ENCODE results near the gene FOXJ1. TPM values are rescaled to one million over a fixed set of nuclear protein-coding genes. Genes with fewer than 3 reads are reported as not detected.

FOXJ1 gene
- total and polyA plus RNA-seq, 2 of the 13 experiments (the other 11 are each of a cell fraction or from before 2014, with no cell fraction given), result 0.98 to 1.6 TPM

DNA sequence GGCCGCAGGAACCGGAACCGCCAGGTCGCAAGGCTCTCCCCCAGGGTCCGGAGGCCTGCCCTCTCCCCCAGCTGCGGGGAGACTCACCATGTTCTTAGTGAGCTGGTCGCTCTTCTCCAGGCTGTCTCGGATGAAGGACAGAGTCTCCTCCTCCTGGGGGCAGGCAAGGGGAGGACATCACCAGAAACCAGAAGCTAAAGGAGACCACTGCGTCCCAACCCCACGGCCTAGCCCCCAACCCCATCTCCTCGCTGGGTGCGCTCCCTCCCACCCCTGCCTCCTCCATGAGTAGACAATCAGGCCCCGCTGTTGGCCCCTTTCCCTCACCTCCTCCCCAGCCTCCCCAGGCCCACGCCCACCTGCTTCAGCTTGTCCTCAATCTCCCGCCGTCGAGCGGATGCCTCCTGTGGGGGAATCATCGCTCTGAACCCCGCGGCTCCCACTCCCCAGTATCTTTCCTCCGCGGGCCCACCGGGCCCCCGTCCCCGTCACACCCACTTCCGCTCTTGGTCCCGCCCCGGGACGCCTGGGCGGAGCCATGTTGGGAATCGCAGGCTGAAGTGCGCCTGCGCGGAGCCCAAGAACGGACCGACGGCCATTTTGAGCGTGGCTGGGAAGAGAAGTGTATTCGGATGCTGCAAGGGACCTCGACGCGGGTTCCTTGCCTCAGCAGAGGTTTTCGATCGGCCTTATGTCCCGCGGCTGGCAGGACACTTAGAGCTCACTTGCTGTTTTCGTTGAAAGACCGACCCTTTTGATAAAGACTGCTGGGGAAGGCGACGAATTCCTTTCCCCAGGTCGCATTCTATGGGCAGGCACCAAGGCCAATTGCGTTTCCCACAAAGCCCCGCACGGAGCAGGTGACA lies 37.5 kb downstream of the FOXJ1 start, which contains the start of gene EXOC7 (continued):
- TF ChIP-seq THYN1 (CRISPR knock-in tag; IDR thresholded peaks at IDR 0.05; ENCODE audit: borderline replicate concordance, low read depth), result no peak
- TF ChIP-seq, protein P1, sequence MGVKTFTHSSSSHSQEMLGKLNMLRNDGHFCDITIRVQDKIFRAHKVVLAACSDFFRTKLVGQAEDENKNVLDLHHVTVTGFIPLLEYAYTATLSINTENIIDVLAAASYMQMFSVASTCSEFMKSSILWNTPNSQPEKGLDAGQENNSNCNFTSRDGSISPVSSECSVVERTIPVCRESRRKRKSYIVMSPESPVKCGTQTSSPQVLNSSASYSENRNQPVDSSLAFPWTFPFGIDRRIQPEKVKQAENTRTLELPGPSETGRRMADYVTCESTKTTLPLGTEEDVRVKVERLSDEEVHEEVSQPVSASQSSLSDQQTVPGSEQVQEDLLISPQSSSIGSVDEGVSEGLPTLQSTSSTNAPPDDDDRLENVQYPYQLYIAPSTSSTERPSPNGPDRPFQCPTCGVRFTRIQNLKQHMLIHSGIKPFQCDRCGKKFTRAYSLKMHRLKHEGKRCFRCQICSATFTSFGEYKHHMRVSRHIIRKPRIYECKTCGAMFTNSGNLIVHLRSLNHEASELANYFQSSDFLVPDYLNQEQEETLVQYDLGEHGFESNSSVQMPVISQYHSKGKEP (CRISPR knock-in tag; IDR thresholded peaks at IDR 0.05), result no peak
- TF ChIP-seq NBN (conservative IDR thresholded peaks at IDR 0.05), result no peak
- peak; percentile 81; the same call in 1 of the 2 replicates for TF ChIP-seq ZKSCAN8 (CRISPR knock-in tag; IDR thresholded peaks at IDR 0.05; ENCODE audit: borderline replicate concordance)
- no peak for TF ChIP-seq ZNF570 (CRISPR knock-in tag; IDR thresholded peaks at IDR 0.05; ENCODE audit: borderline replicate concordance)
- TF ChIP-seq ZNF235 (CRISPR knock-in tag; IDR thresholded peaks at IDR 0.05; ENCODE audit: borderline replicate concordance), result peak; percentile 67; the same call in 1 of the 2 replicates
- TF ChIP-seq KDM1A (CRISPR knock-in tag; IDR thresholded peaks at IDR 0.05), result no peak
- TF ChIP-seq KLF16 (CRISPR knock-in tag; IDR thresholded peaks at IDR 0.05), result peak; percentile 27 to 82; a peak in 2 of 4 replicates
- no peak for TF ChIP-seq NR1H2 (CRISPR knock-in tag; IDR thresholded peaks at IDR 0.05; ENCODE audit: borderline replicate concordance, low read depth)
- no peak; the same call in 1 of the 2 replicates for TF ChIP-seq NFE2L1 (CRISPR knock-in tag; IDR thresholded peaks at IDR 0.05; ENCODE audit: borderline replicate concordance)
- no peak for TF ChIP-seq MAF1 (CRISPR knock-in tag; IDR thresholded peaks at IDR 0.05; ENCODE audit: borderline replicate concordance)
- TF ChIP-seq ZNF782 (CRISPR knock-in tag; IDR thresholded peaks at IDR 0.05; ENCODE audit: borderline replicate concordance), result no peak; the same call in 1 of the 2 replicates
- peak; percentile 81; the same call in 1 of the 2 replicates for TF ChIP-seq SMAD9 (CRISPR knock-in tag; IDR thresholded peaks at IDR 0.05)
- no peak for TF ChIP-seq PHB2 (IDR thresholded peaks at IDR 0.05; ENCODE audit: partially characterized antibody)
- TF ChIP-seq, protein P2, sequence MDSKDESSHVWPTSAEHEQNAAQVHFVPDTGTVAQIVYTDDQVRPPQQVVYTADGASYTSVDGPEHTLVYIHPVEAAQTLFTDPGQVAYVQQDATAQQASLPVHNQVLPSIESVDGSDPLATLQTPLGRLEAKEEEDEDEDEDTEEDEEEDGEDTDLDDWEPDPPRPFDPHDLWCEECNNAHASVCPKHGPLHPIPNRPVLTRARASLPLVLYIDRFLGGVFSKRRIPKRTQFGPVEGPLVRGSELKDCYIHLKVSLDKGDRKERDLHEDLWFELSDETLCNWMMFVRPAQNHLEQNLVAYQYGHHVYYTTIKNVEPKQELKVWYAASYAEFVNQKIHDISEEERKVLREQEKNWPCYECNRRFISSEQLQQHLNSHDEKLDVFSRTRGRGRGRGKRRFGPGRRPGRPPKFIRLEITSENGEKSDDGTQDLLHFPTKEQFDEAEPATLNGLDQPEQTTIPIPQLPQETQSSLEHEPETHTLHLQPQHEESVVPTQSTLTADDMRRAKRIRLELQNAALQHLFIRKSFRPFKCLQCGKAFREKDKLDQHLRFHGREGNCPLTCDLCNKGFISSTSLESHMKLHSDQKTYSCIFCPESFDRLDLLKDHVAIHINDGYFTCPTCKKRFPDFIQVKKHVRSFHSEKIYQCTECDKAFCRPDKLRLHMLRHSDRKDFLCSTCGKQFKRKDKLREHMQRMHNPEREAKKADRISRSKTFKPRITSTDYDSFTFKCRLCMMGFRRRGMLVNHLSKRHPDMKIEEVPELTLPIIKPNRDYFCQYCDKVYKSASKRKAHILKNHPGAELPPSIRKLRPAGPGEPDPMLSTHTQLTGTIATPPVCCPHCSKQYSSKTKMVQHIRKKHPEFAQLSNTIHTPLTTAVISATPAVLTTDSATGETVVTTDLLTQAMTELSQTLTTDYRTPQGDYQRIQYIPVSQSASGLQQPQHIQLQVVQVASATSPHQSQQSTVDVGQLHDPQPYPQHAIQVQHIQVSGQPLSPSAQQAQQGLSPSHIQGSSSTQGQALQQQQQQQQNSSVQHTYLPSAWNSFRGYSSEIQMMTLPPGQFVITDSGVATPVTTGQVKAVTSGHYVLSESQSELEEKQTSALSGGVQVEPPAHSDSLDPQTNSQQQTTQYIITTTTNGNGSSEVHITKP (CRISPR knock-in tag; IDR thresholded peaks at IDR 0.05; ENCODE audit: low read depth), result 0 out of 2 replicates have a peak, but pooled peaks have one; percentile 40
- TF ChIP-seq ZNF34 (CRISPR knock-in tag; IDR thresholded peaks at IDR 0.05; ENCODE audit: borderline replicate concordance), result no peak
- no peak for TF ChIP-seq ZNF652 (CRISPR knock-in tag; IDR thresholded peaks at IDR 0.05; ENCODE audit: borderline replicate concordance, low read depth)
- TF ChIP-seq ZNF513 (CRISPR knock-in tag; conservative IDR thresholded peaks at IDR 0.05), result no peak
- no peak for TF ChIP-seq TAF15 (IDR thresholded peaks at IDR 0.05; ENCODE audit: low read depth, low read length, poor library complexity, severe bottlenecking)
- no peak for TF ChIP-seq FOXP1 (IDR thresholded peaks at IDR 0.05)
- TF ChIP-seq FOXP1 (CRISPR knock-in tag; IDR thresholded peaks at IDR 0.05), result no peak
